ENCODE results near the gene CHAC2. TPM values are rescaled to one million over a fixed set of nuclear protein-coding genes. Genes with fewer than 3 reads are reported as not detected.

The CHAC2 gene
- total RNA-seq, 4 donors from 2014 or later = 1.7 to 3.2 (median 1.9) TPM

DNA sequence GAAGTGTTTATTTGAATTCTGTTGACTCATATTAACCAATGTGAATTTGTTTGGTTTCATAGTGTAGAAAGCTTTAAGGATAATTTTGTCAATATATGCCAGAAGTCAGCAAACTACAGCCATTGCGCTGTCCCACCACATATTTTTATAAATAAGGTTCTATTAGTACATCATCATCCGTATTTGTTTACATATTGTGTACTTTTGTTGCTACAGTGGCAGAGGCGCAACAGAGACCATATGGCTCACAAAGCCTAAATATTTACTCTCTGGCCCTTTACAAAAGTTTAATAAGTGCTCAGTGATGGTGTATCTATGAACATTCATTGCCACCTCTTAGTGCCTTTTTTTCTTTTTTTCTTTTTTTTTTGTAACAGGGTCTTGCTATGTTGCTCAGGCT is 25.7 kb downstream of the CHAC2 start:
- Histone ChIP-seq H3K9me3 (no peaks in the 10 kb centered on the region), H3K36me3 (peaks cover 2 to 19% of the 10 kb centered on the region in 2 donors), H3K4me1 (peaks cover 9 to 23% of the 10 kb centered on the region in 2 donors), H3K4me3 (replicated peaks in 1 of 3) (no peak overlapping the region), H3K27me3 (no peaks in the 10 kb centered on the region), H3K27ac (no peak overlapping the region)
- DNase-seq = no peak
- TF ChIP-seq POLR2A (IDR thresholded peaks at IDR 0.05) = no peak
- TF ChIP-seq, protein P1, sequence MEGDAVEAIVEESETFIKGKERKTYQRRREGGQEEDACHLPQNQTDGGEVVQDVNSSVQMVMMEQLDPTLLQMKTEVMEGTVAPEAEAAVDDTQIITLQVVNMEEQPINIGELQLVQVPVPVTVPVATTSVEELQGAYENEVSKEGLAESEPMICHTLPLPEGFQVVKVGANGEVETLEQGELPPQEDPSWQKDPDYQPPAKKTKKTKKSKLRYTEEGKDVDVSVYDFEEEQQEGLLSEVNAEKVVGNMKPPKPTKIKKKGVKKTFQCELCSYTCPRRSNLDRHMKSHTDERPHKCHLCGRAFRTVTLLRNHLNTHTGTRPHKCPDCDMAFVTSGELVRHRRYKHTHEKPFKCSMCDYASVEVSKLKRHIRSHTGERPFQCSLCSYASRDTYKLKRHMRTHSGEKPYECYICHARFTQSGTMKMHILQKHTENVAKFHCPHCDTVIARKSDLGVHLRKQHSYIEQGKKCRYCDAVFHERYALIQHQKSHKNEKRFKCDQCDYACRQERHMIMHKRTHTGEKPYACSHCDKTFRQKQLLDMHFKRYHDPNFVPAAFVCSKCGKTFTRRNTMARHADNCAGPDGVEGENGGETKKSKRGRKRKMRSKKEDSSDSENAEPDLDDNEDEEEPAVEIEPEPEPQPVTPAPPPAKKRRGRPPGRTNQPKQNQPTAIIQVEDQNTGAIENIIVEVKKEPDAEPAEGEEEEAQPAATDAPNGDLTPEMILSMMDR (IDR thresholded peaks at IDR 0.05) = no peak
- 96 to 97% methylated on average over 3 of the region's 3 CpGs for WGBS, 2 donors
- intact Hi-C loops (cut with DNase I) = no loop called here

DNA sequence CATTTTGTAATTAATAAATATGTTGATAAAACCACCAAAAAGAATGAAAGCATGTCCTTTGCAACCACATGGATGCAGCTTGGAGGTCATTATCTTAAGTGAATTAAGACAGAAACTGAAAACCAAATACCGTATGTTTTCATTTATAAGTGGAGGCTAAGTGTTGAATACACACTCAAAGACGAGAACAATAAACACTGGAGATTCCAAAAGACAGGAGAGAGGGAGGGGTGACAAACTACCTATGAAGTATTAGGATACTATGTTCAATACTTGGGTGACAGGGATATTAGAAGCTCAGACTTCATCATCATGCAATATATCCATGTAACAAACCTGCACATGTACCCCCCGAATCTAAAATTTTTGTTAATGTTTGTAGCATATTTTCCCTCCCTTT is 26.2 kb downstream of the CHAC2 start:
- no peak for DNase-seq
- Histone ChIP-seq H3K27me3 (no peaks in the 10 kb centered on the region), H3K4me3 (replicated peaks in 1 of 3) (no peak overlapping the region), H3K9me3 (no peaks in the 10 kb centered on the region), H3K27ac (no peak overlapping the region), H3K4me1 (peaks cover 5 to 17% of the 10 kb centered on the region in 2 donors), H3K36me3 (peaks cover 2 to 22% of the 10 kb centered on the region in 2 donors)
- TF ChIP-seq POLR2A (IDR thresholded peaks at IDR 0.05) = no peak
- TF ChIP-seq, protein P1 (IDR thresholded peaks at IDR 0.05) = no peak
- 63 to 72% methylated on average over 3 of the region's 3 CpGs for WGBS, 2 donors
- intact Hi-C loops (cut with DNase I) = no loop called here

DNA sequence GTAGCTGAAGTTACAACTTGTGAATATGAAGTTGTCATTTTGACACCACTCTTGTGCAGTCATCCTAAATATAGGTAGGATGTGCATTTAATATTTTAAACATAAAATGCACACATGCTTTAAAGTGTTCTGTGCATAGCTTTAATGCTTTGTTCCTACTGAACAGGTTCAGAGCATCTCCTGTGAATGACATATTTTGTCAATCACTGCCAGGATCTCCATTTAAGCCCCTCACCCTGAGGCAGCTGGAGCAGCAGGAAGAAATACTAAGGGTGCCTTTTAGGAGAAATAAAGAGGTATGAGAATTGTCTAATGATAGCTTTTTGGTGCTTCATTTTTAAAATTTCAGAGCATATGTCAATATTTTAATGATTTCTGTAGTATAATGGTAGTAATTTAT is 33.9 kb downstream of the CHAC2 start:
- no peaks in the 10 kb centered on the region for H3K27me3 ChIP-seq
- no peaks in the 10 kb centered on the region for H3K9me3 ChIP-seq
- intact Hi-C loops (cut with DNase I) = no loop called here
- peaks cover 8 to 16% of the 10 kb centered on the region in 2 donors for H3K36me3 ChIP-seq
- TF ChIP-seq POLR2A (IDR thresholded peaks at IDR 0.05) = no peak
- TF ChIP-seq, protein P1 (IDR thresholded peaks at IDR 0.05) = no peak
- no peak for DNase-seq
- no peaks in the 10 kb centered on the region for H3K4me1 ChIP-seq
- H3K4me3 ChIP-seq (replicated peaks in 1 of 3) = no peak overlapping the region
- no peak overlapping the region for H3K27ac ChIP-seq

DNA sequence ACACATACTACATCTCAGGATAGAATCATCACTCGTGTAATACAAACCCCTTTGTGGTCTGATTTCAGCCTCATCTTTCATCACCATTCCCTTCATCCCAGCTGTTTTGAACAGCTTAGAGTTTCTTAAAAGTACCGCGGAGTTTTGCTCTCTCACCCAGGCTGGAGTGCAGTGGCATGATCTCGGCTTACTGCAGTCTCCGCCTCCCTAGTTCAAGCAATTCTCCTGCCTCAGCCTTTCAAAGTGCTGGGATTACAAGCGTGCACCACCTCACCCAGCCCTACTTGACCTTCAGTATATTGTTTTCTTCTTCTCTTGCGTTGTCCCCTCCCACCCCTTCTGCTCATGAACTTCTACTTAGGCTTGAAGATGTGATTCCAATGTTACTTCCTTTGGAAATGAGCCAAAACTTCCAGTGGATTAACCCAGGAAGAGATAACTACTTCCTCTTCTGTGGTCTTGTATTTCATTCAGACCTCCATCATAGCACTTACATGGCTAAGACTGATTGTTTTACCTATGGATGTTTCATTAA is 35.1 kb downstream of the CHAC2 start:
- H3K27me3 ChIP-seq = no peaks in the 10 kb centered on the region
- intact Hi-C loops (cut with DNase I) = no loop called here
- no peak overlapping the region for H3K27ac ChIP-seq
- TF ChIP-seq, protein P1 (IDR thresholded peaks at IDR 0.05) = no peak
- no peak for TF ChIP-seq POLR2A (IDR thresholded peaks at IDR 0.05)
- no peak overlapping the region for H3K4me3 ChIP-seq (replicated peaks in 1 of 3)
- no peak for DNase-seq
- WGBS, 2 donors = 59 to 64% methylated on average over 7 of the region's 7 CpGs
- H3K4me1 ChIP-seq = no peaks in the 10 kb centered on the region
- peaks cover 12 to 15% of the 10 kb centered on the region in 2 donors for H3K36me3 ChIP-seq
- no peaks in the 10 kb centered on the region for H3K9me3 ChIP-seq

DNA sequence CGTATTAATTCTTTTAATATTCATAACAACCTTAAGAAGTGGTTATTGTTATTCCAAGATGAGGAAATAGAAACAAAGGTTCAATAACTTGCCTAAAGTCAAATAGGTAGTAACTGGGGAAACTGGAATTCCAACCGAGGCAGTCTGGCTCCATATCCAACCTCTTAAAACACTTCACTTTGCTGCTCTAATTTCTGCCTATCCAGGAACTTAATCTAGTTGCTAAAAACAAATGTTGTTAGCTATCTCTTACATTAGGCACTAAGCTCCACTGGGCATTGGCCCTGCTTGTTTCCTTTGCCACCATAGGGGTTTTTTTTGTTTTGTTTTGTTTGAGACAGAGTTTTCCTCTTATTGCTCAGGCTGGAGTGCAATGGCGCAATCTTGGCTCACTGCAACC is 44.0 kb downstream of the CHAC2 start:
- no peaks in the 10 kb centered on the region for H3K27me3 ChIP-seq
- H3K9me3 ChIP-seq = no peaks in the 10 kb centered on the region
- no peak for TF ChIP-seq POLR2A (IDR thresholded peaks at IDR 0.05)
- TF ChIP-seq, protein P1 (IDR thresholded peaks at IDR 0.05) = no peak
- 90 to 93% methylated on average over 3 of the region's 3 CpGs for WGBS, 2 donors
- no peaks in the 10 kb centered on the region for H3K4me1 ChIP-seq
- intact Hi-C loops (cut with DNase I) = no loop called here
- DNase-seq = no peak
- peaks cover 38 to 70% of the 10 kb centered on the region in 2 donors for H3K36me3 ChIP-seq
- H3K27ac ChIP-seq = no peak overlapping the region
- H3K4me3 ChIP-seq (replicated peaks in 1 of 3) = no peak overlapping the region
